OCI-LY3 (cell line): ENCODE measurements around the gene RAB32.

Experiments
- CTCF ChIP-seq: fragments of 200-600, 300-600 bp; sonication (generic); IDR thresholded peaks from 2 replicates; pipeline ENCODE4 v1.5.1; 2014; ENCODE audit warnings: antibody characterized with exemption, low read length, low read depth
- EZH2phosphoT487 ChIP-seq: fragments of 200-600 bp; shearing (Covaris generic); IDR thresholded peaks from 2 replicates; pipeline ENCODE4 v1.6.1; 2018; ENCODE audit warnings: antibody characterized with exemption, mixed run types, low read depth

- TF ChIP-seq CTCF = no peak
- no peak for TF ChIP-seq EZH2phosphoT487
These were observed 58.9 kb downstream of the RAB32 start for GRCh38 chr6:146602526-146602925.
